SH-SY5Y (cell line): ENCODE data around the gene TMEM17.

Experiments used
- GATA2 ChIP-seq: IDR thresholded peaks from 2 replicates; pipeline ENCODE4 v1.6.1; 2011; ENCODE audit warnings: mild to moderate bottlenecking, low read depth, low read length
- GATA3 ChIP-seq: IDR thresholded peaks from 2 replicates; pipeline ENCODE4 v1.6.1; 2011; ENCODE audit warnings: low read depth, mild to moderate bottlenecking, low read length, moderate library complexity

- TF ChIP-seq GATA3 (no peak), GATA2 (no peak)
These were observed 41.6 kb downstream of the TMEM17 start for GRCh38 chr2:62464221-62465007.
